Astrocyte (in vitro differentiated cells and primary cell): ENCODE measurements around the gene ENPP7. TPM values are rescaled to one million over a fixed set of nuclear protein-coding genes. Genes with fewer than 3 reads are reported as not detected.

ENCODE experiments used
- DNase-seq: peaks from one replicate; pipeline ENCODE4 v3.0.0-alpha.2; 2010; ENCODE audit warnings: low read depth
- FAIRE-seq: peaks from 2 replicates; lab custom pipeline; 2011; peaks lifted over from hg19 to GRCh38; lab: Jason Lieb, UNC
- H2AFZ ChIP-seq: 2 replicates; pipeline ENCODE4 v1.6.0; 2012; ENCODE audit warnings: low read depth, low read length, inconsistent platforms
- H3K27ac ChIP-seq: 2 replicates; pipeline ENCODE4 v1.5.1; 2011; ENCODE audit warnings: low read depth, low read length, inconsistent platforms
- H3K27me3 ChIP-seq: 2 replicates; pipeline ENCODE4 v1.6.0; 2011; ENCODE audit warnings: low read length, inconsistent platforms; ENCODE audit not compliant: insufficient read depth
- H3K36me3 ChIP-seq: 2 replicates; pipeline ENCODE4 v1.5.1; 2011; ENCODE audit warnings: low read length, inconsistent platforms; ENCODE audit not compliant: insufficient read depth
- H3K4me1 ChIP-seq: 2 replicates; pipeline ENCODE4 v1.5.1; 2011; ENCODE audit warnings: low read length, inconsistent platforms; ENCODE audit not compliant: insufficient read depth
- H3K4me2 ChIP-seq: 2 replicates; pipeline ENCODE4 v1.6.0; 2012; ENCODE audit warnings: low read length, inconsistent platforms
- H3K4me3 ChIP-seq: 2 replicates; pipeline ENCODE4 v1.5.1; 2011; ENCODE audit warnings: low read depth, mild to moderate bottlenecking, low read length, inconsistent platforms; ENCODE audit not compliant: insufficient read depth
- H3K79me2 ChIP-seq: 2 replicates; pipeline ENCODE4 v1.6.0; 2012; ENCODE audit warnings: mild to moderate bottlenecking, low read length, inconsistent platforms; ENCODE audit not compliant: insufficient read depth
- H3K9ac ChIP-seq: 2 replicates; pipeline ENCODE4 v1.6.0; 2012; ENCODE audit warnings: mild to moderate bottlenecking, low read length, inconsistent platforms
- H3K9me3 ChIP-seq: 2 replicates; pipeline ENCODE4 v1.5.1; 2012; ENCODE audit warnings: low read depth, mild to moderate bottlenecking, low read length, inconsistent platforms; ENCODE audit not compliant: insufficient read depth
- H4K20me1 ChIP-seq: 2 replicates; pipeline ENCODE4 v1.6.0; 2012; ENCODE audit warnings: low read length, inconsistent platforms; ENCODE audit not compliant: insufficient read depth
- H3K27ac Mint-ChIP-seq: one replicate; pipeline ENCODE4 v1.8.0; 2021; ENCODE audit warnings: mild to moderate bottlenecking, mixed read lengths; ENCODE audit not compliant: unreplicated experiment
- H3K27me3 Mint-ChIP-seq: one replicate; pipeline ENCODE4 v1.8.0; 2021; ENCODE audit warnings: low read depth, mixed read lengths; ENCODE audit not compliant: unreplicated experiment
- H3K36me3 Mint-ChIP-seq: one replicate; pipeline ENCODE4 v1.8.0; 2021; ENCODE audit warnings: low read depth, mixed read lengths; ENCODE audit not compliant: unreplicated experiment
- H3K4me1 Mint-ChIP-seq: one replicate; pipeline ENCODE4 v1.8.0; 2021; ENCODE audit warnings: low read depth, mixed read lengths; ENCODE audit not compliant: unreplicated experiment
- H3K4me3 Mint-ChIP-seq: one replicate; pipeline ENCODE4 v1.8.0; 2021; ENCODE audit warnings: mild to moderate bottlenecking, moderate library complexity, mixed read lengths; ENCODE audit not compliant: unreplicated experiment
- H3K9me3 Mint-ChIP-seq: one replicate; pipeline ENCODE4 v1.8.0; 2021; ENCODE audit warnings: mild to moderate bottlenecking, mixed read lengths; ENCODE audit not compliant: unreplicated experiment
- CTCF ChIP-seq: IDR thresholded peaks from 2 replicates; pipeline ENCODE4 v1.5.1; 2011; ENCODE audit warnings: low read depth, mild to moderate bottlenecking, inconsistent platforms, low read length, moderate library complexity; ENCODE audit not compliant: insufficient read depth
- EZH2 ChIP-seq: IDR thresholded peaks from 2 replicates; pipeline ENCODE4 v1.6.1; 2012; ENCODE audit warnings: mild to moderate bottlenecking, low read length, inconsistent platforms; ENCODE audit not compliant: insufficient read depth
- total RNA-seq: library from RNA; stranded (reverse); gene quantifications from 2 replicates; pipeline ENCODE4 v1.2.1, GENCODE V29; 2021

Gene ENPP7
- total RNA-seq, 1 donor from 2014 or later: not detected

- H3K4me2 ChIP-seq: no peak overlapping the region
- H4K20me1 ChIP-seq: no peaks in the 10 kb centered on the region
- H3K4me3 ChIP-seq: no peak overlapping the region
- H3K4me3 Mint-ChIP-seq: no peak overlapping the region
- peaks cover 2% of the 10 kb centered on the region for H3K4me1 Mint-ChIP-seq
- H3K36me3 Mint-ChIP-seq: peaks cover 11% of the 10 kb centered on the region
- TF ChIP-seq CTCF: no peak
- H3K9me3 Mint-ChIP-seq: no peaks in the 10 kb centered on the region
- H3K4me1 ChIP-seq: no peaks in the 10 kb centered on the region
- H3K9ac ChIP-seq: no peak overlapping the region
- no peaks in the 10 kb centered on the region for H3K79me2 ChIP-seq
- no peak for FAIRE-seq
- H3K27ac ChIP-seq: no peak overlapping the region
- H2AFZ ChIP-seq: no peak overlapping the region
- H3K27me3 Mint-ChIP-seq: peaks cover 51% of the 10 kb centered on the region
- DNase-seq: no peak
- peaks cover 34% of the 10 kb centered on the region for H3K27me3 ChIP-seq
- peaks cover 3% of the 10 kb centered on the region for H3K36me3 ChIP-seq
- H3K27ac Mint-ChIP-seq: no peak overlapping the region
- H3K9me3 ChIP-seq: no peaks in the 10 kb centered on the region
Observed at GRCh38 chr17:79785900-79786810, 55.4 kb downstream of the ENPP7 start.

GRCh38 chr17:79786930-79787643 is 56.3 kb downstream of the ENPP7 start:
- no peak overlapping the region for H2AFZ ChIP-seq
- no peak for DNase-seq
- no peaks in the 10 kb centered on the region for H3K79me2 ChIP-seq
- Mint-ChIP-seq H3K27ac (no peak overlapping the region), H3K36me3 (peaks cover 9% of the 10 kb centered on the region), H3K4me1 (peaks cover 2% of the 10 kb centered on the region), H3K9me3 (no peaks in the 10 kb centered on the region), H3K27me3 (peaks cover 45% of the 10 kb centered on the region), H3K4me3 (no peak overlapping the region)
- no peak for TF ChIP-seq CTCF
- TF ChIP-seq EZH2: peak; percentile 26
- H3K4me2 ChIP-seq: no peak overlapping the region
- H3K9ac ChIP-seq: no peak overlapping the region
- no peaks in the 10 kb centered on the region for H3K9me3 ChIP-seq
- peaks cover 7% of the 10 kb centered on the region for H4K20me1 ChIP-seq
- H3K36me3 ChIP-seq: peaks cover 3% of the 10 kb centered on the region
- H3K4me1 ChIP-seq: no peaks in the 10 kb centered on the region
- H3K4me3 ChIP-seq: no peak overlapping the region
- H3K27ac ChIP-seq: no peak overlapping the region
- no peak for FAIRE-seq
- peaks cover 43% of the 10 kb centered on the region for H3K27me3 ChIP-seq
